GM12874 (cell line): ENCODE measurements around the gene CFAP57.

ENCODE experiments used
- CTCF ChIP-seq: IDR thresholded peaks from 2 replicates; pipeline ENCODE4 v1.5.1; 2011; ENCODE audit warnings: low read depth, mild to moderate bottlenecking, control low read depth, low read length, moderate library complexity; ENCODE audit not compliant: insufficient read depth

Gene CFAP57

GRCh38 chr1:43288058-43288784 is 116.1 kb downstream of the CFAP57 start:
- no peak for TF ChIP-seq CTCF

GRCh38 chr1:43288785-43289706 is 116.9 kb downstream of the CFAP57 start:
- no peak for TF ChIP-seq CTCF

GRCh38 chr1:43292216-43292615 is 120.1 kb downstream of the CFAP57 start:
- TF ChIP-seq CTCF = no peak

GRCh38 chr1:43292679-43293078 is 120.5 kb downstream of the CFAP57 start:
- no peak for TF ChIP-seq CTCF

- no peak for TF ChIP-seq CTCF
Observed at GRCh38 chr1:43293176-43293575, 121.0 kb downstream of the CFAP57 start.

GRCh38 chr1:43293896-43294760 is 122.0 kb downstream of the CFAP57 start:
- TF ChIP-seq CTCF = no peak

GRCh38 chr1:43294761-43295160 is 122.6 kb downstream of the CFAP57 start:
- TF ChIP-seq CTCF = no peak
